ENCODE measurements around the gene RNF180. TPM values are rescaled to one million over a fixed set of nuclear protein-coding genes. Genes with fewer than 3 reads are reported as not detected.

Gene RNF180
- total and polyA plus RNA-seq, 4 donors: 1.1 to 13.7 (median 2.7) TPM

GRCh38 chr5:64147849-64148441, 17.7 kb upstream of the RNF180 start:
- TF ChIP-seq, protein P1, sequence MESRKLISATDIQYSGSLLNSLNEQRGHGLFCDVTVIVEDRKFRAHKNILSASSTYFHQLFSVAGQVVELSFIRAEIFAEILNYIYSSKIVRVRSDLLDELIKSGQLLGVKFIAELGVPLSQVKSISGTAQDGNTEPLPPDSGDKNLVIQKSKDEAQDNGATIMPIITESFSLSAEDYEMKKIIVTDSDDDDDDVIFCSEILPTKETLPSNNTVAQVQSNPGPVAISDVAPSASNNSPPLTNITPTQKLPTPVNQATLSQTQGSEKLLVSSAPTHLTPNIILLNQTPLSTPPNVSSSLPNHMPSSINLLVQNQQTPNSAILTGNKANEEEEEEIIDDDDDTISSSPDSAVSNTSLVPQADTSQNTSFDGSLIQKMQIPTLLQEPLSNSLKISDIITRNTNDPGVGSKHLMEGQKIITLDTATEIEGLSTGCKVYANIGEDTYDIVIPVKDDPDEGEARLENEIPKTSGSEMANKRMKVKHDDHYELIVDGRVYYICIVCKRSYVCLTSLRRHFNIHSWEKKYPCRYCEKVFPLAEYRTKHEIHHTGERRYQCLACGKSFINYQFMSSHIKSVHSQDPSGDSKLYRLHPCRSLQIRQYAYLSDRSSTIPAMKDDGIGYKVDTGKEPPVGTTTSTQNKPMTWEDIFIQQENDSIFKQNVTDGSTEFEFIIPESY (IDR thresholded peaks at IDR 0.05): no peak
- TF ChIP-seq, protein P2, sequence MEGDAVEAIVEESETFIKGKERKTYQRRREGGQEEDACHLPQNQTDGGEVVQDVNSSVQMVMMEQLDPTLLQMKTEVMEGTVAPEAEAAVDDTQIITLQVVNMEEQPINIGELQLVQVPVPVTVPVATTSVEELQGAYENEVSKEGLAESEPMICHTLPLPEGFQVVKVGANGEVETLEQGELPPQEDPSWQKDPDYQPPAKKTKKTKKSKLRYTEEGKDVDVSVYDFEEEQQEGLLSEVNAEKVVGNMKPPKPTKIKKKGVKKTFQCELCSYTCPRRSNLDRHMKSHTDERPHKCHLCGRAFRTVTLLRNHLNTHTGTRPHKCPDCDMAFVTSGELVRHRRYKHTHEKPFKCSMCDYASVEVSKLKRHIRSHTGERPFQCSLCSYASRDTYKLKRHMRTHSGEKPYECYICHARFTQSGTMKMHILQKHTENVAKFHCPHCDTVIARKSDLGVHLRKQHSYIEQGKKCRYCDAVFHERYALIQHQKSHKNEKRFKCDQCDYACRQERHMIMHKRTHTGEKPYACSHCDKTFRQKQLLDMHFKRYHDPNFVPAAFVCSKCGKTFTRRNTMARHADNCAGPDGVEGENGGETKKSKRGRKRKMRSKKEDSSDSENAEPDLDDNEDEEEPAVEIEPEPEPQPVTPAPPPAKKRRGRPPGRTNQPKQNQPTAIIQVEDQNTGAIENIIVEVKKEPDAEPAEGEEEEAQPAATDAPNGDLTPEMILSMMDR (IDR thresholded peaks at IDR 0.05; ENCODE audit: low read depth, low read length, missing input control): peak; percentile 78
- peak; percentile 99 to 100 for TF ChIP-seq RAD21 (IDR thresholded peaks at IDR 0.05)
- peak; percentile 40 for TF ChIP-seq YY1 (IDR thresholded peaks at IDR 0.05)
- WGBS: 11% methylated on average over 7 of the region's 7 CpGs

DNA sequence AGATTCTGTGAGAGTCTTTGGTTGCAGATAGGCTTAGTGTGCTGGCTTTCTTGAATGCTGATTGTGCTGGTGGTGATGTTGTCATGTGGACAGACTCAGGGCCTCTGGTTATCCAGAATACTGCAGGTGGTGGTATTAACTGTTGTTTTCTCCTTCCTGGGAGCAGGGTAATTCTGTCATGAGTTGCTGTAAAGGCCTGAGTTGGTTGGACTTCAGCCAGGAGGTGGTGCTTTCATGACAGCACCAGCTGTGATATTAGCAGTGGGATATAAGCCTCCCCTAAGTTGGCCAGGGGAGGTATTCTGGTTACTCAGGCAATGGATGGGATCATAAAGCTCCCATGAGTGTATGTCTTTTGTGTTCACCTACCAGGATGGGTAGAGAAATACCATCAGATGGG, 16.4 kb upstream of the RNF180 start:
- TF ChIP-seq JUND (IDR thresholded peaks at IDR 0.05) (no peak), SP1 (IDR thresholded peaks at IDR 0.05) (no peak), RAD21 (IDR thresholded peaks at IDR 0.05) (no peak), EGR1 (IDR thresholded peaks at IDR 0.05; ENCODE audit: low read depth in 2 of 2) (no peak), TAF1 (conservative IDR thresholded peaks at IDR 0.05) (no peak), GABPA (IDR thresholded peaks at IDR 0.05 in 1 of 2, conservative IDR thresholded peaks at IDR 0.05 in 1 of 2) (no peak), RXRA (IDR thresholded peaks at IDR 0.05) (no peak), FOXA2 (IDR thresholded peaks at IDR 0.05) (no peak), FOXA1 (IDR thresholded peaks at IDR 0.05) (no peak), HNF4G (IDR thresholded peaks at IDR 0.05) (no peak), HNF4A (conservative IDR thresholded peaks at IDR 0.05) (no peak), YY1 (IDR thresholded peaks at IDR 0.05) (no peak), NR2F2 (IDR thresholded peaks at IDR 0.05) (no peak)
- TF ChIP-seq, protein P1 (IDR thresholded peaks at IDR 0.05): no peak
- TF ChIP-seq, protein P3, sequence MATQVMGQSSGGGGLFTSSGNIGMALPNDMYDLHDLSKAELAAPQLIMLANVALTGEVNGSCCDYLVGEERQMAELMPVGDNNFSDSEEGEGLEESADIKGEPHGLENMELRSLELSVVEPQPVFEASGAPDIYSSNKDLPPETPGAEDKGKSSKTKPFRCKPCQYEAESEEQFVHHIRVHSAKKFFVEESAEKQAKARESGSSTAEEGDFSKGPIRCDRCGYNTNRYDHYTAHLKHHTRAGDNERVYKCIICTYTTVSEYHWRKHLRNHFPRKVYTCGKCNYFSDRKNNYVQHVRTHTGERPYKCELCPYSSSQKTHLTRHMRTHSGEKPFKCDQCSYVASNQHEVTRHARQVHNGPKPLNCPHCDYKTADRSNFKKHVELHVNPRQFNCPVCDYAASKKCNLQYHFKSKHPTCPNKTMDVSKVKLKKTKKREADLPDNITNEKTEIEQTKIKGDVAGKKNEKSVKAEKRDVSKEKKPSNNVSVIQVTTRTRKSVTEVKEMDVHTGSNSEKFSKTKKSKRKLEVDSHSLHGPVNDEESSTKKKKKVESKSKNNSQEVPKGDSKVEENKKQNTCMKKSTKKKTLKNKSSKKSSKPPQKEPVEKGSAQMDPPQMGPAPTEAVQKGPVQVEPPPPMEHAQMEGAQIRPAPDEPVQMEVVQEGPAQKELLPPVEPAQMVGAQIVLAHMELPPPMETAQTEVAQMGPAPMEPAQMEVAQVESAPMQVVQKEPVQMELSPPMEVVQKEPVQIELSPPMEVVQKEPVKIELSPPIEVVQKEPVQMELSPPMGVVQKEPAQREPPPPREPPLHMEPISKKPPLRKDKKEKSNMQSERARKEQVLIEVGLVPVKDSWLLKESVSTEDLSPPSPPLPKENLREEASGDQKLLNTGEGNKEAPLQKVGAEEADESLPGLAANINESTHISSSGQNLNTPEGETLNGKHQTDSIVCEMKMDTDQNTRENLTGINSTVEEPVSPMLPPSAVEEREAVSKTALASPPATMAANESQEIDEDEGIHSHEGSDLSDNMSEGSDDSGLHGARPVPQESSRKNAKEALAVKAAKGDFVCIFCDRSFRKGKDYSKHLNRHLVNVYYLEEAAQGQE (IDR thresholded peaks at IDR 0.05): no peak
- TF ChIP-seq, protein P2 (IDR thresholded peaks at IDR 0.05; ENCODE audit: low read depth, low read length, missing input control): no peak
- TF ChIP-seq, protein P4, sequence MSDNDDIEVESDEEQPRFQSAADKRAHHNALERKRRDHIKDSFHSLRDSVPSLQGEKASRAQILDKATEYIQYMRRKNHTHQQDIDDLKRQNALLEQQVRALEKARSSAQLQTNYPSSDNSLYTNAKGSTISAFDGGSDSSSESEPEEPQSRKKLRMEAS (IDR thresholded peaks at IDR 0.05): no peak
- TF ChIP-seq, protein P5, sequence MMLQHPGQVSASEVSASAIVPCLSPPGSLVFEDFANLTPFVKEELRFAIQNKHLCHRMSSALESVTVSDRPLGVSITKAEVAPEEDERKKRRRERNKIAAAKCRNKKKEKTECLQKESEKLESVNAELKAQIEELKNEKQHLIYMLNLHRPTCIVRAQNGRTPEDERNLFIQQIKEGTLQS (IDR thresholded peaks at IDR 0.05): no peak
- no peak for DNase-seq (ENCODE audit: low spot score)

More at GRCh38 chr5:64147849-64148441, 17.7 kb upstream of the RNF180 start:
- peak; percentile 44 for DNase-seq (ENCODE audit: low spot score)
- Histone ChIP-seq H3K27me3 (ENCODE audit: control insufficient read depth in 4 of 4, insufficient read depth in 4 of 4, low read length in 3 of 4) (no peaks in the 10 kb centered on the region), H3K4me3 (ENCODE audit: low read depth in 1 of 3, low read length in 3 of 3) (no peak overlapping the region), H3K36me3 (ENCODE audit: control insufficient read depth in 4 of 4, insufficient read depth in 3 of 4, low read depth in 1 of 4, low read length in 3 of 4) (no peaks in the 10 kb centered on the region), H3K9ac (ENCODE audit: low read depth in 1 of 2, low read length in 2 of 2) (no peak overlapping the region), H3K27ac (ENCODE audit: low read depth in 1 of 2, low read length in 2 of 2) (no peak overlapping the region), H3K9me3 (ENCODE audit: control insufficient read depth in 4 of 4, low read length in 3 of 4) (no peaks in the 10 kb centered on the region), H3K4me1 (ENCODE audit: control insufficient read depth in 4 of 4, insufficient read depth in 4 of 4, low read length in 3 of 4) (peaks cover 0 to 10% (median 4%) of the 10 kb centered on the region in 4 donors)

More for the DNA sequence above, 16.4 kb upstream of the RNF180 start:
- Histone ChIP-seq H3K4me3 (ENCODE audit: low read depth in 1 of 3, low read length in 3 of 3) (no peak overlapping the region), H3K4me1 (ENCODE audit: control insufficient read depth in 4 of 4, insufficient read depth in 4 of 4, low read length in 3 of 4) (peaks cover 0 to 10% (median 4%) of the 10 kb centered on the region in 4 donors), H3K9me3 (ENCODE audit: control insufficient read depth in 4 of 4, low read length in 3 of 4) (peaks cover 0 to 2% (median 0%) of the 10 kb centered on the region in 4 donors), H3K27me3 (ENCODE audit: control insufficient read depth in 4 of 4, insufficient read depth in 4 of 4, low read length in 3 of 4) (no peaks in the 10 kb centered on the region), H3K36me3 (ENCODE audit: control insufficient read depth in 4 of 4, insufficient read depth in 3 of 4, low read depth in 1 of 4, low read length in 3 of 4) (no peaks in the 10 kb centered on the region), H3K27ac (ENCODE audit: low read depth in 1 of 2, low read length in 2 of 2) (no peak overlapping the region), H3K9ac (ENCODE audit: low read depth in 1 of 2, low read length in 2 of 2) (no peak overlapping the region)

Data from liver (tissue), 9 donors.